Measurements from ENCODE around the gene APOL4.
"Not testable (repeated sequence)": the region's sequence is repeated elsewhere in the genome, so short reads cannot be mapped to it uniquely, and the experiment has no call there.

APOL4 gene, protein sequence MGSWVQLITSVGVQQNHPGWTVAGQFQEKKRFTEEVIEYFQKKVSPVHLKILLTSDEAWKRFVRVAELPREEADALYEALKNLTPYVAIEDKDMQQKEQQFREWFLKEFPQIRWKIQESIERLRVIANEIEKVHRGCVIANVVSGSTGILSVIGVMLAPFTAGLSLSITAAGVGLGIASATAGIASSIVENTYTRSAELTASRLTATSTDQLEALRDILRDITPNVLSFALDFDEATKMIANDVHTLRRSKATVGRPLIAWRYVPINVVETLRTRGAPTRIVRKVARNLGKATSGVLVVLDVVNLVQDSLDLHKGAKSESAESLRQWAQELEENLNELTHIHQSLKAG

DNA sequence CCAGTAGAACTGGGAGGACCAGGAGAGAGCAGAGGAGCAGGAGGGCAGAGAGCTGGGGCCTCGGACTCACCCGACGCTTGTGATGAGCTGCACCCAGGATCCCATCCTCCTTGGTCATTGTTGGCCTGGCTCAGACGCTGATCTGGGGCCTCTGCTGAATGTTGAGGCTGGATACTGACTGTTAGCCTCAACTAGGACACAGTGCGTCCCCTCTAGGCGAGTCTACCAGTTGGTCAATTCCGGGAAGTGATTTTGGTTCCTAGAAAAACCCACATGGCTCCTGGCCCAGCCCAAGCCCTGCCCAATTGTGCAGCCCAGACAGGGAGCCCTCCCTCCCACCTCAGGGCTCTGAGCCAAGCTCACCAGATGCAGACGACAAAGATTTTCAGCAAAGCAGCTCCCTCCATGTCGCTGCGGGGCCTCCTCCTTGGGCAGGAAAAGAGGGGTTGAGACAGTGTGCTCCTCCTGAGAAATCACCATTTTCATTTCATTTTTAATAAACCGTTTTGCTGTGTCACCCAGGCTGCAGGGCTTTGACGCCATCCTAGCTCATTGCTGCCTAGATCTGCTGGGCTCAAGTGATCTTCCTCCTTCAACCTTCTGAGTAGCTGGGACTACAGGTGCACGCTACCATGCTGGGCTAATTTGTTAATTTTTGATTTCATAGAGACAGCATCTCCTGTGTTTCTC is at the start of gene APOL4:
Gene APOL4, minus strand, starts transcription at position 180 of the 690 bp plus-strand sequence. Its CDS starts 75 bp downstream, at position 105.
- DNase-seq, result no peak

DNA sequence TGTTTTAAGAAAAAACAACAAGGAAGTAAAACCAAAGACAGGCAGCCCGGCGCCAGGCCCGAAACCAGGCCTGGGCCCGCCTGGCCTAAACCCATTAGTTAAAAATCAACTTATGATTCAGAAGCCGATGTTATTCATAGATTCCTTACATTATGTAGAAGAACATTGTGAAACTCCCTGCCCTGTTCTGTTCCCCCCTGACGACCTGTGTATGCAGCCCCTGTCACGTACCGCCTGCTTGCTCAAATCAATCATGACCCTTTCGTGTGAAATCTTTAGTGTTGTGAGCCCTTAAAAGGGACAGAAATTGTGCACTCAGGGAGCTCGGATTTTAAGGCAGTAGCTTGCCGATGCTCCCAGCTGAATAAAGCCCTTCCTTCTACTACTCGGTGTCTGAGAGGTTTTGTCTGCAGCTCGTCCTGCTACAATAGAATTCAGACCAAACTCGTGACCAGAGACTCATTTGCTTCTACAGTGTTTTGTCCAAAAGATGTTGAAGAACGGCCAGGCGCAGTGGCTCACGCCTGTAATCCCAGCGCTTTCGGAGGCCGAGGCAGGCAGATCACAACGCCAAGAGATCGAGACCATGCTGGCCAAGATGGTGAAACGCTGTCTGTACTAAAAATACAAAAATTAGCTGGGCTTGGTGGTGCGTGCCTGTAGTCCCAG is 48.8 kb upstream of the APOL4 start:
- DNase-seq, result not testable (repeated sequence)

DNA sequence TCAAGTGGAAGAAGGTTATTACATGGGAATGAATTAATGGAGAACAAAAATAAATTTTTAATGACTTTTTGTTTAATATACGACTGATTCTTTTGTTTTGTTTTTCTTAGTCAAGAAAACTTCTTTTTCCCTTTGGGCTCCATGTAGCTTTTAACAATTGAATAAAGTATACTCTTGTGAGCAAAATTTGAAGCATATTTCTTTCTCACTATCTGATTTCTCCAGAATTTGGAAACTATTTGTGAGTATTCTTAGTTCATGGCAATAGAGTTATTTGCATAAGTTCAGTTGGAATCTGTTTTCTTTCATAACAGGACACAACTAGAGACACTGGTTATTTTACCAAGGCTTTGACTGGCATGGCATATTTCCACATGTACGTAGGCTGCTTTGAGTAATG is 47.6 kb upstream of the APOL4 start:
- DNase-seq, result no peak

DNA sequence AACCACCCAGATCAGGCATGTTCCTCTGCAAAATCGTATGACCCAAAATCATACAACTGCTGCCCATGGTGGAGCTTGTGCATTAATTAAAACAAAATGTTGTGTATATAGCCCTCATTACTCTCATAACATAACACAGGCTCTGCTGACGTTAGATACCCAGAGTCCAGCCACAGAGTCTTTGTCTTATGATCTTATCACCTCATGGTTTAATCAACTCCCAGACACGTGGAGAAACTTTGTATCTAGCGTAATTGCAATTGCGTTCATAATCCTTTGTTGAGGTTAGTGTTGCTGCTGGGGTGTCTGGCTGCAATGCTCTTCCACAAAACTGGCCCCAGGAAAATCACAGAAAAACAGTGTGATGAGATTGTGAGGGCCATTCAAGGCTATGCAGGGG is 46.3 kb upstream of the APOL4 start:
- no peak for DNase-seq

DNA sequence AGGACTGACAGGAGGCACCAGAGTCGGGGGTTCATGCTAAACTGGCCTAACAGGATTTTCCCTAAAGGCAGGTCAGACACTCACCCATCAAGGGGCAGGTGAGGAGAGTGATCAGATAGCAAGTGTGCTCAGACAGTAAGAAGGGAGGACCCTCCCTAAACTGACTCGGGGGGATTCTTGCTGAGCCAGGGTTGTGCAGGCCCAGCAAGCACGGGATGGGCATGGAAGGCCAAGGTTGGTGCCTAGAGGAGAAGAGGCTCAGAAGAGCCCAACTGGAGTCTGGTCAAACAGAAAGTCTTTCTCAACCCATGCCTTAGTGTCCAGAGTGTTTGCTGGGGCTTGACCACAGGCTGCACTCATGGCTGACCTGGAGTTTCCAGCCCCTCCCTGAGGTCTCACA is 45.1 kb upstream of the APOL4 start:
- no peak for DNase-seq

DNA sequence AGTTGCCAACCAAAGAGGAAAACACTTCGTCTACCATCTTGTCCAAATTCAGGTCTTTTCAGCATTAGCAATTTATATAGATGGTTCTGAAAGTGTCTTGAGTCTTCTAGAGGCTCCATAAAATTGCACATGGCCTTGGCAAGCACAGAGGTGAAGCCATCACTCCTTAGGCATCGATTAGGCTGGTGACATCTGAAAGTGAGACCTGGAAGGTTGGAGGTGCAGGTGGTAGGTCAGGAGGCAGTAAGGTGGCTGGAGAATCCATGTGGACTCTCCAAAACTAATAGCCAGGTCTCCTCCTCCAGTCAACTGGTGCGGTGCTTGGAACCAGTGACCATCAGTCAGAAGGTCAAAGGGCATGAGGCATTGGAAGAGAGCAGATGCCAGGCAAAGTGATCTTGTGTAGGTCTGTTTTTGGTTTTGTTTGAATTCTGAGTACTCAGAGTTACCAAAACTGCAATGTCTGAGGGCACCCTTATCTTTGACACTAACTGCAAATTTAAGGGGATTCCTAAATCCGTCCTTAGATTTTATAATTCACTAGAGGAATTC is 44.3 kb upstream of the APOL4 start:
- no peak for DNase-seq

DNA sequence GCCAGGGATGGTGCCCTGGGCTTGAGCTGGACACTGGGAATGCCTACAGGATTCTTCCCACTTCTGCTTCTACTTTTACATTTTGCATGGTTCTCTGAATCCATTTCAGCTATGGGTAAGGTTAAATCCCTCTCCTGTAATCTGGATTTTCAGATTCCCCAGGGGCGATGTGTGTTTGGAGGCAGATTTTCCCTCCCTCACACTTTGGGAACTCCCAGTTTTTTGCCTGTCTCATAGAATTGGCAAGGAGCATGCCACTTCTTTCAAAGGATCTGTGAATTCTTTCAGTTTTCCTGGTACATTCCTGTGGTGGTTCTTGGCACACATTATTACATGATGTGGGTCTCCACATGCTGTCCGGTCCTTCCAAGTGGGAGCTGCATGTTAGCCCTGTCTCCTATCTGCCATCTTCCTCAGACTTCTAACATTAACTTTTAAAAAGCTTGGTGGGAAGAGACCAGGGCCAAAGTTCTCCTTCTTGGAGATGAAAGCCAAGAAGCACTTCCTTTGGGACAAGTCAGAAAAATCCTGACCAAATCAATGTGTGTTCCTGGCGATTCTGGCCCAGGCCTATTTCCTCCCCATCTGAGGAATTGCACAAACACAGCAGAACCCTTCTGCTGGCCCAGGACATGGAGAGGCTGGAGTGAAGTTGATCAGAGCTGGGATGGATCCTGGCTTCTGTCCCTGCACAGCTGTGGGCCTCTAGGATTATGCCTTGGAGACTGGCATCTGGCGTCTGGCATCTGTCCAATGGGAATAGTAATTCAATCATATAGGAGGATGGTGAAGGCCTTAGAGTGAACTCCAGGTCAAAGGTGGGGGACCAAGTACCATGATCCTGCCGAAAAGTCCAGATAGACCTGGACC is 43.1 kb upstream of the APOL4 start:
- DNase-seq, result no peak

DNA sequence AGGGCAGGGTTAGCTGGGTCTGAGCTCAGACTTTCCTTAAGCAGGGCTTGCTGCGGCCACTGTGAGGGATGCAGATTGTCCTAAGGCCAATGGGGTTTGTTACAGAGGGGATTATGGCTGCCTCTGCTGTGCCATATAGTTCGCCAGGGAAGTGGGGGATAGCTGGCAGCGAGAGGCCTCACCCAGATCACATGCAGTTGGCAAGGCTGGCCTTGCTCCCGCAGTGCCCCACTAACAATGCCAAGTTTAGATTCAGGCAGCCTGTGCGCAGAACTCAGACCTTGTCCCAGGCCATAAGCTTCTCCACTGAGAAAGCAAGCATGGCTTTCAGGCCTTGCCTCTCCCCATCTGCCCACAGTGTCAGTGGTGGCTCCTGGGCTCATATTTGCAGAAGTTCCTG is 42.4 kb upstream of the APOL4 start:
- DNase-seq, result no peak

DNA sequence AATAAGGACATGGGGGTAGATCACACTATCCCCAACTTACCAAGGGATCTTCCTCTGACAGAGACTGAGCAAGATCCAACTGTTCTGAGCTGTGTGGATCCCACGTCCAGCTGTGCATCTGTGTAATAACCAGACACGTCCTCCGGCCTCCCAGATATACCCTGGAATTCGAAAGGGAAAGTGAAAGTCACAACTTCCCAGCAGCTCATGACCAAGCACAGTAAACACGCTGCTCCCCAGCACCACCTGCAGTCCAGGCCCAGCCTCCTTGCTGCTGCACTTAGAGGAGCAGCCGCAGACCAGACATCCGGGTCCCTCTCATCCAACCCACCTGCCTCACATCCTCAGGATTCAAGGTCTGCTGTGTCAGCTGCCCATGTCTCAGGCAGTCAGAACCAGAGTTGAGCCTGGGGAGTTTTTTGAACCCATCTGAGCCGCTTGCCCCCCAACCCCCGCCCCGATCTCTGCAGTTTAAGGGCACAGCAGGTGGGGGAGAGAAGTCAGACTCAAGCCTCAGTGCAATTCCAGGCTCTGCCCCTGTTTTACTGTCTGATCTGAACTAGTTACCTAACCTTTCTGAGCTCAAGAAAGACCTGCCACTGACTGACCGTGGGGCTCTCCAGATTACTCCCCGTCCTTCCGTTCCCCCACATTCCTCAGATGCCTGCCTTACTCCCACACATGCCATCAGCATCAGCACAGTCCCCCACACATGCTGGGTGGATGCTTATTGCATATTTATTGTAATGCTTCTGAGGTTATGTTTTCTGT is 38.0 kb upstream of the APOL4 start, which contains the start of gene APOL2:
Gene APOL2, minus strand, starts transcription at position 127 of the 771 bp plus-strand sequence. CDS start 6,365 bp downstream, outside the sequence.
- peak; percentile 84 to 87 for DNase-seq

DNA sequence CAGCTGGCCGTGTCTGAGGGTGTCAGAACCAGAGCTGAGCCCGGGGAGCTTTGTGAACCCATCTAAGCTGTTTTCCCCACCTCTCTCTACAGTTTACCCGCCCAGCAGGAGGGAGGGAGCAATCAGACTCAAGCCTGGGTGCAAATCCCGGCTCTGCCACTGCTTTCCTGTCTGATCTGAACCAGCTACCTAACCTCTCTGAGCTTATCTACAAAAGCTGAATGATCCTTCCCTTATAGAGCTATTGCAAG is 37.5 kb upstream of the APOL4 start:
- peak in 1 of 2 donors; percentile 22 for DNase-seq

DNA sequence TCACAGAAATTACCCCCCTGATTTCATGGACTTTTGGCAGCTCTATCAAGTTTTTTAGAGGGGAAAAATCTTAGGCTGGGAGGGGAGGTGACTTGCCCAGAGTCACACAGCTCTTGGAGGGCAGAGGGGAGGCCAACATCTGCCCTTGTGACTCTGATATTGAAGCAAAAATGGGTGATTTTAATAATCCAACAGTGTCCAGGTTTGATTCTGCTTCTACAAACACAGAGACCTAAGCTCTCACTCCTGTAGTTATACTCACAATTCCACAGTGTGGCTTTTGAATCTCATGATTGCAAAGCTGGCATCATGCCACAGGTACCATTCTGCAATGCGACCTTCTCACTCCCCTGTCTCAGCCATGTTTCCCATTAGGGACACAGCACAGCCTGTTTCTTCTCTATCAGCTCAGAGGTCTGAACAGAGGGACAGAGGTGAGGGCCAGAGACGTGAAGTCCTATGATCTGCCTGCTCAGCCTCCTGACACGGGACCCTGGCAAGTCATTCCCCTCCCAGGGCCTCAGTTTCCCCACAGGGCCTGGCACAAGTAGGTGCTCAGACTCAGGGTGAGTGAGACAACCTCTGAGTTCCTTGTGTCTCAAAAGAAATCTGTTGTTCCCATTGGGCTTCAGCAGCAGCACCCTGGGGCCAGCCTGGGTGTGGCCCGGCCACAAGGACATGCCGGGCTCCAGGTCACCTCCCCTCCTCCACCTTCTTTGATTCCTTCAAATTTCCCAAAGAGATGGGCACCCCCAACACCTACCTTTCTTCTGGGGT is 37.0 kb upstream of the APOL4 start:
- no peak for DNase-seq

DNA sequence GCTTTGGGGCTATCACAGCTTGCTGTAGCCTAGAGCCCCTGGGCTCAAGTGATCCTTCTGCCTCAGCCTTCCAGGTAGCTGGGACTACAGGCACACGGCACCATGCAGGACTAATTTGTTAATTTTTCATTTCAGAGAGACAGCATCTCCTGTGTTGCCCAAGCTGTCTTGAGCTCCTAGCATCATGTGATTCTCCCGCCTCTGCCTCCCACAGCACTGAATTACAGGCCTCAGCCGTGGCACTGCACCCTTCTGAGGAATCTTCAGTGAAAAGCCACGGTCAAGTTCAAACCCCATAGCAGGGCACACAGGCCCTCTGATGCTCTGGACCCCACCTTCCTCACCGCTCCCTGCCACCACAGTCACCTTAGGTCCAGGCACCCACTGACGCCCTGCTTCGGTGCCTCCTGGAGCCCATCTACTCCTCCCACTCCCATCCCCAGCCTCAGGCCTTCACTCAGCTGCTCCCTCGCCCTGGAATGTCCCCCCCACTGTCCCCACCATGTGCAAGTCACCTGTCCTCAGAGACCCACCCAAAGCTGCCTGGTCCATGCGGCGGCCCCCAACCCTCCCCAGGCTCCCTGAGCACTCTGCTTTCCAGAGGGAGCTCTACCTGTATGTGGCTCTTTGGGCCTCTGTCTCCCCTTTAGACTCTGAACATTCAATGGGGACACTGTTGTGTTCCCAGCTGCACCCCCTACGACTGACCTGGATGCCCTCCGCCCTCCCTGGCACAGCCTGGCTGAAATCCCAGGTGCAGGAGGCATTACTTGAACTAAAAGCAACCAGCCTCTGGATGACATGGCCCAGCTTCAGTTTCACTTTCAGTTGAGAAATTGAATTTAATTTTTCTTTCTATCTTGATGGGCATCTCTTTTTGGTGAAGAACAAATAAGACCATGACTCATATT is 36.1 kb upstream of the APOL4 start:
- peak in 1 of 2 donors; percentile 37 for DNase-seq

DNA sequence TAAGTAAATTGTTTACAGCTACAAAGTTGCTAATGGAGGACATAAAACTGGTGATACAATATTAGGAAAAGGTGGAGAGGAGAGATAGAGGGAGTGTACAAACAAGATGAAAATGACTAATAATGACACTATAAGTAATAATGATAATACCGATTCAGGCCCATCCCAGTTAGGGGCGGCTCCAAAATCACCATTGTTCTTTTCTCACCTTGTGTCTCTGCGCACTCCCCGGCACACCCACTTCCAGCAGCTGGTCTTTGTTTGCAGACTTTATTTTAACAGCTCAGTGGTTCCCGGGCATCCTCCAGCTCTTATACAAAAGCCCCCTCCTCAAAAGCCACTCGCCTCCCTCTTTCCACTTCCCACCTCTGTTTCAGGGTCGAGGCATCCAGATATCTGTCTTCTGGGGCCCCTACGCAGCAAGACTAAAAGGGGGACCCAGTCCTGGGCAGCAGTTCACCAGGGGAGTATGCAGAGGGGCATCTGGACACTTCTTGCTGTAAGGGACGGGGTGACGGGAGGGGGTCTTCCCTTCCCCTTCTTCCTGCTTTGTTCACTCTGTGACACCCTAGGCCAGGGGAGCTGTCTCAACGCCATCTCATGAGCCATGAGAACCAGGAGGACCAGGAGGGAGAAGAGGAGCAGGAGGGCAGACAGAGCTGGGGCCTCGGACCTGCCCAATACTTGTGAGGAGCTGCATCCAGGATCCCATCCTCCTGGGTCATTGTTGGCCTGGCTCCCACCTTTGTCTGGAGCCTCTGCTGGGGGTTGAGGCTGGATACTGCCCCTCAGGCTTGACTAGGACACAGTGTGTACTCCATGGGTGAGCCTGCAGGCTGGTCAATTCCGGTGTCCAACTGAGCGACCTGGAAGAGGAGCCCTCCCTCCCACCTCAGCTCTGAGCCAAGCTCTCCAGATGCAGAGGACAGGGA is 35.0 kb upstream of the APOL4 start:
- DNase-seq, result no peak

DNA sequence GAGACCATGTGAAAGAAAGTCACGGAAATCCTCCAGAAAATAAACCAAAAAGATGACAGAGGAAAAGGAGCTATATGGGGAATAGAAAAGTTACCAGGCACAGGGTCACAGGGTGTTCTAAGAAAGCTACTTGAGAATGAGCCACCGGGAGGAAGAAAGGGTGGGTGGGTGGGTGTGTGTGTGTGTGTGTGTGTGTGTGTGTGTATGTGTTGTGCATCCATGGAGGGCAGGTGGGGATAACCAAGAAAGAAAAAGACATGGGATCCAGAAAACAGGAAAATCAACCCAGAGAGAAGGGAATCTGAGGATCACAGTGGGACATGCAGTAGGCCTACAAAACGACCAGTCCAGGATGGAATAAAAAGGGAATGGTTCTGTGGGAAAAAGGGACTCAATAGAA is 34.0 kb upstream of the APOL4 start:
- no peak for DNase-seq

DNA sequence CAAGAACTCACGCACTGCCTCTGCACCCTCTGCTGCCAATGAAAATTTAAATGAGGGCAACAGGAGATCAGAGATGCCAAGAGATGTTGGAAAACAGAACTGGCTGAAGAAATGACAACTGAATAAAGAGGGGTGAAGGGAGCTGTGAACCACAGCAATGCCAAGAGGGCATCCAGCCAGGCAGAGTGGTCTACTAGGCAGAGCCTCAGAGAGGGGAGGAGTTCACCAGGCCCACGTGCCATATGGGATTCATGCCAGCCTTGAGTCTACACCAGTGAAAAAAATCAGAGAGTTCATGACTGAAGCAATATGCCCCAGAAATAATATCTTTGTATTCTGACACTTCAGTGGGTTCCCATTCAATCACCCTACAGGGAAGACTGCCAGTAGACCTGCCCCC is 33.3 kb upstream of the APOL4 start:
- no peak for DNase-seq

DNA sequence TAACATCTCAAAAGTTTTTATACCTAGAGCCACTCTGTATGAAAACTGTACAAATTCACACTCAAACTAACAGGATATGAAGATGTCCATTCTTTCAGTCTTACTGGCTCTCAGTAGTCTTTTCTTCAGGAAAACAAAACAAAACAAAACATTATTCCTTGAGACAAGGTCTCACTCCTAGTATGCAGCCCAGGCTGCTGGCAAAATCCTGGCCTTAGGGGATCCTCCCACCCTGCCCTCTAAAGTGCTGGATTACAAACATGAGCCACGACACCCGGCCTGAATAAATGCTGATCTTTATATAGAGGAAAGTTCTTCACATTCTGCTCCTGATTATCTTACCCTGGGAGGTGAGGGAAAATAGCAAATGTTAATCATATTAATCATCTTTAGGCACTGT is 32.6 kb upstream of the APOL4 start:
- DNase-seq, result no peak

DNA sequence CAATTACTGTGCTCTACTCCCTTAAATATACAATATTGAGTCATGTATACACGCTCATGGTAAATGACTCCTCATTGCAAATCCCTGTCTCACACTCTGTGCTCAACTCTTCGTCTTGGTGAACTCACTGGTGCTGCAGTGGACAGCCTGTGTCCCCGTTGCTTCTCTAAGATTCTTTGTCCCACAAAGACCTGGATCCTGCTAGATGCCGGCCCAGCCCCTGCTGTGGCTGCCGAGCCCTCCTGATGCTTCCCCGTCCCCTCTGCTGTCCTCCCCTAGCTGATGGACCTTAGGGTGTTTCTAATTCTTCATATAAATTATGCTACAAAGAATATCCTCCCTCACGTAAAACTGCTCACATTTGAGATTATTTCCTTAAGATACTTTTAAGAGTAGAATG is 32.2 kb upstream of the APOL4 start:
- DNase-seq, result no peak

DNA sequence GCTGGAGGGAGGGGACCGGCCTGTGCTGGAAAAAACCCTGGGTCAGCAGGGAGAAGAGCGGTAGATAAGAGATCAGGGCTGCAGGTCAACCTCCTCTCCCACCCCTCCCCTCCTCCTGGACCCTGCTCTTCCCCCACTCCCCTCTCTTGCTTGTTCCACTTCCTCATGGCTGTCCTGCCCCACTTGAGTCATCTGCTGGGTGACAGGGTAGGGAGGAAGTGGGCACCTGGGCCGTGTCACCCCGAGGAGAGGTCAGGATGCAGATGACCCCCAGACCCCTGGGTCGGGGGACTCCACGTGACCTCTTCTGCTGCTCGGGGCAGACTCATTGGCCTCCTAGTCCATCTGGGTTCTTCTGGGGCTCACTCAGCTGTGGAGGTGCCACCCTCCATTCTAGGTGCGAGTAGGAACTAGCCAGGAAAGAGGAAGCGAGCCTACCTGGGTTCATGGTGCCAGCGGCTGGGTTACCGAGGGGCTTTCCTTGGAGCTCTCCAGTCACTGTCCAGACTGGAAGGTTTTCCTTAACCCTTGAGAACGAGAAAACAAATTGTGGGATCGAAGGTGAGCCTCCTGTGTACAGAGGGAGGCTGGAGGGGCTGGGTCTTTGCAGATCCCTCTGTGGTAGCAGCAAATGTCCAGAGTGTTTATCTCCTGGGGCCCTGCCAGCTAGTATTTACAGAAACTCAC is 31.2 kb upstream of the APOL4 start:
- no peak for DNase-seq

Measured in stimulated activated CD4-positive, alpha-beta T cell treated with anti-CD3 and anti-CD28 coated beads, Interleukin-2, amount 100 ng/mL, for 24 hours (primary cell).